OCI-LY3 (cell line): ENCODE measurements around the gene TPM3.

ENCODE experiments used
- CTCF ChIP-seq: fragments of 200-600, 300-600 bp; sonication (generic); IDR thresholded peaks from 2 replicates; pipeline ENCODE4 v1.5.1; 2014; ENCODE audit warnings: antibody characterized with exemption, low read length, low read depth
- EZH2phosphoT487 ChIP-seq: fragments of 200-600 bp; shearing (Covaris generic); IDR thresholded peaks from 2 replicates; pipeline ENCODE4 v1.6.1; 2018; ENCODE audit warnings: antibody characterized with exemption, mixed run types, low read depth

DNA sequence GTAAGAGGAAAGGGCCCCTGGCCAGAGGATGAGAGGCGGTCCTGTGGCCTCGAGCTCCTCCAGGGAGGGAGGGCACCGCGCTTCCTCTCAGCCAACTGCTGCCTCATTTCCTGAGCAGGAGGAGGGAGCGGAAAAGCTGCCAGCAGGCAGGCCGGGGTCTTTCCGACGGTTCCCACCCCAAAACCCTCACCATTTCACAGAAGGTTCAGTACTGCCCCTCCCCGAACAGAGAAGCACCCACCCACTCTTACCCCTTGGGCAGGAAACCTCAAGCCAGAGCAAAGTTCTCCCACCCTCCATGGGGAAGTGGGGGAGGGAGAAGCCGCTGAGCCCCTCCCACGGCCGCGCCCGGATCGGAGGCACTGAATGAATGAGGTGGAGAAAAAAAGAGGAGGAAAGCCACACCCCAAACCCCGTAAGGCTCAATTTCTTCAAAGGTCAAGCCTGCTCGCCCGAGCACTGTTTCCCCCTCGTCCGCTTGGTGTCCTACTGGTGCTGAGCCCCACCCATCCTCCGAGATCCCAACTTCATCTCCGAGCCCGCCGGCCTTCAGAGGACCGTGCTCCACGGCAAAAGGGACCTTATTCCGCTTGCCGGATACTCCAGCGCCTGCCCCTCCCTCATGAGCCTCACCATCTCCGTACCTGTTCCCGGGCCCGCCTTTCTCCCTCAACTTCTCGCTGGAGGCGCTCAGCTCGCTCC lies 9.4 kb downstream of the TPM3 start:
- TF ChIP-seq CTCF (no peak), EZH2phosphoT487 (no peak)
